WTC11 (cell line): ENCODE results near the gene ABR. TPM values are rescaled to one million over a fixed set of nuclear protein-coding genes. Genes with fewer than 3 reads are reported as not detected.
A peak's percentile ranks its signal among the peaks of the same experiment; 100 is the strongest.
"Not testable (repeated sequence)": the region's sequence is repeated elsewhere in the genome, so short reads cannot be mapped to it uniquely, and the experiment has no call there.

Experiments
- ATAC-seq: fragments of 200-7000 bp; cut with Tn5 transposase; 2 replicates; pipeline ENCODE4 v1.10.0; 2021; ENCODE audit warnings: mild to moderate bottlenecking, moderate library complexity
- CTCF ChIA-PET: fragments of 300-600 bp; sonication (Branson Sonifier 250); formaldehyde crosslinking; loops from one replicate; lab custom pipeline; 2021; ENCODE audit warnings: antibody characterized with exemption; lab: Charles Lee
- POLR2A ChIA-PET: fragments of 350-600 bp; sonication (Branson Sonifier 250); formaldehyde crosslinking; loops from one replicate; lab custom pipeline; 2021; ENCODE audit warnings: antibody characterized with exemption; lab: Charles Lee
- DNase-seq: peaks from one replicate; pipeline ENCODE4 v3.0.0; 2021; ENCODE audit warnings: low spot score
- H3K27ac Mint-ChIP-seq: 2 replicates; pipeline ENCODE4 v1.8.0; 2021; ENCODE audit warnings: mixed read lengths
- H3K27me3 Mint-ChIP-seq: 2 replicates; pipeline ENCODE4 v1.8.0; 2021; ENCODE audit warnings: low read depth, mild to moderate bottlenecking, moderate library complexity, mixed read lengths
- H3K36me3 Mint-ChIP-seq: 2 replicates; pipeline ENCODE4 v1.8.0; 2021; ENCODE audit warnings: mixed read lengths
- H3K4me1 Mint-ChIP-seq: 2 replicates; pipeline ENCODE4 v1.8.0; 2022; ENCODE audit warnings: mixed read lengths
- H3K4me3 Mint-ChIP-seq: 2 replicates; pipeline ENCODE4 v1.8.0; 2021; ENCODE audit warnings: mild to moderate bottlenecking, moderate library complexity, mixed read lengths
- H3K9me3 Mint-ChIP-seq: 2 replicates; pipeline ENCODE4 v1.8.0; 2021; ENCODE audit warnings: mixed read lengths
- ATF1 ChIP-seq: sonication (generic); formaldehyde crosslinking; IDR thresholded peaks from 2 replicates; pipeline ENCODE4 v1.8.1; 2023; ENCODE audit warnings: mild to moderate bottlenecking, moderate library complexity, missing genetic modification reagents
- CBFB ChIP-seq: sonication (generic); formaldehyde crosslinking; IDR thresholded peaks from 2 replicates; pipeline ENCODE4 v1.8.1; 2022; ENCODE audit warnings: mild to moderate bottlenecking, low read depth, missing genetic modification reagents
- EMX1 ChIP-seq: fragments of 250-450 bp; sonication (Bioruptor Pico); IDR thresholded peaks from 2 replicates; pipeline ENCODE4 v1.8.0; 2021; ENCODE audit warnings: mild to moderate bottlenecking
- KAT7 ChIP-seq: sonication (generic); formaldehyde crosslinking; IDR thresholded peaks from 2 replicates; pipeline ENCODE4 v1.8.1; 2023; ENCODE audit warnings: missing genetic modification reagents, mild to moderate bottlenecking, borderline replicate concordance
- NR1H2 ChIP-seq: sonication (generic); formaldehyde crosslinking; IDR thresholded peaks from 2 replicates; pipeline ENCODE4 v1.9.0; 2021; ENCODE audit warnings: mild to moderate bottlenecking, moderate library complexity, missing genetic modification reagents
- SMAD4 ChIP-seq: sonication (generic); formaldehyde crosslinking; IDR thresholded peaks from 2 replicates; pipeline ENCODE4 v1.8.0; 2022; ENCODE audit warnings: mild to moderate bottlenecking, missing genetic modification reagents
- SOX15 ChIP-seq: fragments of 250-450 bp; sonication (Bioruptor Pico); IDR thresholded peaks from 2 replicates; pipeline ENCODE4 v1.9.0; 2021; ENCODE audit warnings: mild to moderate bottlenecking
- TCF7 ChIP-seq: sonication (generic); formaldehyde crosslinking; IDR thresholded peaks from 2 replicates; pipeline ENCODE4 v1.8.0; 2022; ENCODE audit warnings: mild to moderate bottlenecking, low read depth, missing genetic modification reagents, moderate library complexity
- ZNF121 ChIP-seq: sonication (generic); formaldehyde crosslinking; IDR thresholded peaks from 2 replicates; pipeline ENCODE4 v1.8.0; 2023; ENCODE audit warnings: missing genetic modification reagents
- ZNF138 ChIP-seq: sonication (generic); formaldehyde crosslinking; conservative IDR thresholded peaks from 2 replicates; pipeline ENCODE4 v1.8.1; 2022; ENCODE audit warnings: mild to moderate bottlenecking, moderate library complexity, missing genetic modification reagents
- ZNF317 ChIP-seq: sonication (generic); formaldehyde crosslinking; IDR thresholded peaks from 2 replicates; pipeline ENCODE4 v1.8.1; 2023; ENCODE audit warnings: low read depth, mild to moderate bottlenecking, moderate library complexity, missing genetic modification reagents, borderline replicate concordance
- ZNF423 ChIP-seq: fragments of 250-450 bp; sonication (Bioruptor Pico); IDR thresholded peaks from 2 replicates; pipeline ENCODE4 v2.1.2; 2022; ENCODE audit warnings: mild to moderate bottlenecking, moderate library complexity
- total RNA-seq: library from RNA; stranded (reverse); gene quantifications from 3 replicates; pipeline ENCODE4 v1.2.3, GENCODE V29; 2021
- TF ChIP-seq, protein P1 (sequence below): sonication (generic); formaldehyde crosslinking; IDR thresholded peaks from 2 replicates; pipeline ENCODE4 v1.8.1; 2023; ENCODE audit warnings: mild to moderate bottlenecking, missing genetic modification reagents
- TF ChIP-seq, protein P2 (sequence below): sonication (generic); formaldehyde crosslinking; IDR thresholded peaks from 2 replicates; pipeline ENCODE4 v1.8.1; 2023; ENCODE audit warnings: mild to moderate bottlenecking, moderate library complexity, missing genetic modification reagents
- TF ChIP-seq, protein P3 (sequence below): sonication (generic); formaldehyde crosslinking; IDR thresholded peaks from 2 replicates; pipeline ENCODE4 v1.8.0; 2022; ENCODE audit warnings: mild to moderate bottlenecking, missing genetic modification reagents
- TF ChIP-seq, protein P4 (sequence below): sonication (generic); formaldehyde crosslinking; IDR thresholded peaks from 2 replicates; pipeline ENCODE4 v1.8.0; 2023; ENCODE audit warnings: missing genetic modification reagents, mild to moderate bottlenecking, borderline replicate concordance
- TF ChIP-seq, protein P5 (sequence below): sonication (generic); formaldehyde crosslinking; IDR thresholded peaks from 2 replicates; pipeline ENCODE4 v1.8.1; 2023; ENCODE audit warnings: mild to moderate bottlenecking, missing genetic modification reagents

ABR gene
- total RNA-seq, 1 experiment from 2014 or later, result 38.0 TPM

DNA sequence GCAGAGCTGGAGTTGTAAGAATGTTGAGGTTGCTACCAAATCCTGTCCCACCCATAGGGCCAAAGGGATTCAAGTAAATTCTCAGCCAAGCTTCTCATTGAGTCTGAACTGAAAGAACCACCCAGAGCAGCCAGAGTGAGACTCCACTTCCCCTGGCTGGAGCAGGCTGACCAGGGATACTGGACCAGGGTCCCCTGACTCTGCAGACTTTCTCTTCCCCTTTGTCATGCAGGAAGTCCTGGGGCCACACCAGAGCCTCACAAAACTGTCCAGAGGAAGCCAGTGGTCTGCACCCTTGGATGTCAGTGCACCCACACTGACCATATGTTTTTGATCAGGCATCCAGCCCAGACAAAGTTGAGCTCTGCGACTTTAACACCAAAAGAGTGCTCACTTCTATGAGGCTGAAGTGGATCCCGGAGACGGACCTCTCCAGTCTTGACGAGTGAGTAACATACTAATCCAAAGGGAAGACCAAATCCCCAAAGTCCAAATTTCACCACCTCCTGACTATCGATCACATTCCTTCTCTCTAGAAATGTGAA, 204.3 kb downstream of the ABR start (continued):
- TF ChIP-seq ZNF317 (CRISPR knock-in tag) (no peak), ATF1 (no peak), EMX1 (no peak)
- TF ChIP-seq, protein P1, sequence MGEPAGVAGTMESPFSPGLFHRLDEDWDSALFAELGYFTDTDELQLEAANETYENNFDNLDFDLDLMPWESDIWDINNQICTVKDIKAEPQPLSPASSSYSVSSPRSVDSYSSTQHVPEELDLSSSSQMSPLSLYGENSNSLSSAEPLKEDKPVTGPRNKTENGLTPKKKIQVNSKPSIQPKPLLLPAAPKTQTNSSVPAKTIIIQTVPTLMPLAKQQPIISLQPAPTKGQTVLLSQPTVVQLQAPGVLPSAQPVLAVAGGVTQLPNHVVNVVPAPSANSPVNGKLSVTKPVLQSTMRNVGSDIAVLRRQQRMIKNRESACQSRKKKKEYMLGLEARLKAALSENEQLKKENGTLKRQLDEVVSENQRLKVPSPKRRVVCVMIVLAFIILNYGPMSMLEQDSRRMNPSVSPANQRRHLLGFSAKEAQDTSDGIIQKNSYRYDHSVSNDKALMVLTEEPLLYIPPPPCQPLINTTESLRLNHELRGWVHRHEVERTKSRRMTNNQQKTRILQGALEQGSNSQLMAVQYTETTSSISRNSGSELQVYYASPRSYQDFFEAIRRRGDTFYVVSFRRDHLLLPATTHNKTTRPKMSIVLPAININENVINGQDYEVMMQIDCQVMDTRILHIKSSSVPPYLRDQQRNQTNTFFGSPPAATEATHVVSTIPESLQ (CRISPR knock-in tag), result no peak
- TF ChIP-seq, protein P2, sequence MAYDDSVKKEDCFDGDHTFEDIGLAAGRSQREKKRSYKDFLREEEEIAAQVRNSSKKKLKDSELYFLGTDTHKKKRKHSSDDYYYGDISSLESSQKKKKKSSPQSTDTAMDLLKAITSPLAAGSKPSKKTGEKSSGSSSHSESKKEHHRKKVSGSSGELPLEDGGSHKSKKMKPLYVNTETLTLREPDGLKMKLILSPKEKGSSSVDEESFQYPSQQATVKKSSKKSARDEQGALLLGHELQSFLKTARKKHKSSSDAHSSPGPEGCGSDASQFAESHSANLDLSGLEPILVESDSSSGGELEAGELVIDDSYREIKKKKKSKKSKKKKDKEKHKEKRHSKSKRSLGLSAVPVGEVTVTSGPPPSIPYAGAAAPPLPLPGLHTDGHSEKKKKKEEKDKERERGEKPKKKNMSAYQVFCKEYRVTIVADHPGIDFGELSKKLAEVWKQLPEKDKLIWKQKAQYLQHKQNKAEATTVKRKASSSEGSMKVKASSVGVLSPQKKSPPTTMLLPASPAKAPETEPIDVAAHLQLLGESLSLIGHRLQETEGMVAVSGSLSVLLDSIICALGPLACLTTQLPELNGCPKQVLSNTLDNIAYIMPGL, result no peak
- TF ChIP-seq, protein P3, sequence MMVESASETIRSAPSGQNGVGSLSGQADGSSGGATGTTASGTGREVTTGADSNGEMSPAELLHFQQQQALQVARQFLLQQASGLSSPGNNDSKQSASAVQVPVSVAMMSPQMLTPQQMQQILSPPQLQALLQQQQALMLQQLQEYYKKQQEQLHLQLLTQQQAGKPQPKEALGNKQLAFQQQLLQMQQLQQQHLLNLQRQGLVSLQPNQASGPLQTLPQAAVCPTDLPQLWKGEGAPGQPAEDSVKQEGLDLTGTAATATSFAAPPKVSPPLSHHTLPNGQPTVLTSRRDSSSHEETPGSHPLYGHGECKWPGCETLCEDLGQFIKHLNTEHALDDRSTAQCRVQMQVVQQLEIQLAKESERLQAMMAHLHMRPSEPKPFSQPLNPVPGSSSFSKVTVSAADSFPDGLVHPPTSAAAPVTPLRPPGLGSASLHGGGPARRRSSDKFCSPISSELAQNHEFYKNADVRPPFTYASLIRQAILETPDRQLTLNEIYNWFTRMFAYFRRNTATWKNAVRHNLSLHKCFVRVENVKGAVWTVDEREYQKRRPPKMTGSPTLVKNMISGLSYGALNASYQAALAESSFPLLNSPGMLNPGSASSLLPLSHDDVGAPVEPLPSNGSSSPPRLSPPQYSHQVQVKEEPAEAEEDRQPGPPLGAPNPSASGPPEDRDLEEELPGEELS (CRISPR knock-in tag), result no peak
- TF ChIP-seq, protein P4, sequence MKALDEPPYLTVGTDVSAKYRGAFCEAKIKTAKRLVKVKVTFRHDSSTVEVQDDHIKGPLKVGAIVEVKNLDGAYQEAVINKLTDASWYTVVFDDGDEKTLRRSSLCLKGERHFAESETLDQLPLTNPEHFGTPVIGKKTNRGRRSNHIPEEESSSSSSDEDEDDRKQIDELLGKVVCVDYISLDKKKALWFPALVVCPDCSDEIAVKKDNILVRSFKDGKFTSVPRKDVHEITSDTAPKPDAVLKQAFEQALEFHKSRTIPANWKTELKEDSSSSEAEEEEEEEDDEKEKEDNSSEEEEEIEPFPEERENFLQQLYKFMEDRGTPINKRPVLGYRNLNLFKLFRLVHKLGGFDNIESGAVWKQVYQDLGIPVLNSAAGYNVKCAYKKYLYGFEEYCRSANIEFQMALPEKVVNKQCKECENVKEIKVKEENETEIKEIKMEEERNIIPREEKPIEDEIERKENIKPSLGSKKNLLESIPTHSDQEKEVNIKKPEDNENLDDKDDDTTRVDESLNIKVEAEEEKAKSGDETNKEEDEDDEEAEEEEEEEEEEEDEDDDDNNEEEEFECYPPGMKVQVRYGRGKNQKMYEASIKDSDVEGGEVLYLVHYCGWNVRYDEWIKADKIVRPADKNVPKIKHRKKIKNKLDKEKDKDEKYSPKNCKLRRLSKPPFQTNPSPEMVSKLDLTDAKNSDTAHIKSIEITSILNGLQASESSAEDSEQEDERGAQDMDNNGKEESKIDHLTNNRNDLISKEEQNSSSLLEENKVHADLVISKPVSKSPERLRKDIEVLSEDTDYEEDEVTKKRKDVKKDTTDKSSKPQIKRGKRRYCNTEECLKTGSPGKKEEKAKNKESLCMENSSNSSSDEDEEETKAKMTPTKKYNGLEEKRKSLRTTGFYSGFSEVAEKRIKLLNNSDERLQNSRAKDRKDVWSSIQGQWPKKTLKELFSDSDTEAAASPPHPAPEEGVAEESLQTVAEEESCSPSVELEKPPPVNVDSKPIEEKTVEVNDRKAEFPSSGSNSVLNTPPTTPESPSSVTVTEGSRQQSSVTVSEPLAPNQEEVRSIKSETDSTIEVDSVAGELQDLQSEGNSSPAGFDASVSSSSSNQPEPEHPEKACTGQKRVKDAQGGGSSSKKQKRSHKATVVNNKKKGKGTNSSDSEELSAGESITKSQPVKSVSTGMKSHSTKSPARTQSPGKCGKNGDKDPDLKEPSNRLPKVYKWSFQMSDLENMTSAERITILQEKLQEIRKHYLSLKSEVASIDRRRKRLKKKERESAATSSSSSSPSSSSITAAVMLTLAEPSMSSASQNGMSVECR (CRISPR knock-in tag), result no peak

DNA sequence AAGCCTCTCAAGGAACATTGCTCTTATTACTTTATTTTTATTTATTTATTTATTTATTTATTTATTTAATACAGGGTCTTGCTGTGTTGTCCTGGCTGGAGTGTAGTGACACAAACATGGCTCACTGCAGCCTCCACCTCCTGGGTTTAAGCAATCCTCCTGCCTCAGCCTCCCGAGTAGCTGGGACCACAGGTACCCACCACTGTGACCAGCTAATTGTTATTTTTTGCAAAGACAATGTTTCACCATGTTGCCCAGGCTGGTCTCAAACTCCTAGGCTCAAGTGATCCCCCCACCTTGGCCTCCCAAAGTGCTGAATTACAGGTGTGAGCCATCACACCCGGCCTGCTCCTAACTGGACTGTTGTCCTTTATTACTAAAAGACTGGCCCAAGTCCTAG, 205.0 kb downstream of the ABR start:
- not testable (repeated sequence) for H3K4me3 Mint-ChIP-seq
- CTCF ChIA-PET, result interaction anchor here (0.6 to 1.7 kb wide), 3 partner anchors 24 to 180 kb away, joined by 3 to 7 read pairs (median 3); no protein-coding TSS in a partner anchor

DNA sequence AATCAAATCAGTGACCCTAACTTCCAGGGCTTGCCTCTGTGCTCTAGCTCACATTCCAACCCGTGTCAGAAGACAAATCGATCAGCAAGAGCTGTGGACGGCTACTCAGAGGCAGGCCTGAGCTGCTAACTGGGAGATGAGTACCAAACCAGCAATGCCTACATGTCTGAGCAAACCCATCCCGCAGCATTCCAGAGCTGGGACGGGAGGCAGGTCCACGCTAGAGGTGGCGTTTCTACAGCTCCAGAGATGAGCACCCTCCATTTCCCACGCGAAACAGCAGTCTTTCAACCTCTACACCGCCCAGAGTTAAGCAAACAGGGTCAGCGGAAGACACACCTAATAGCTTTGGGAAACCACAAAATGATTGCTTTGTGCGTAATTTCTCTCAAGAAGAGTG, 206.7 kb downstream of the ABR start:
- peak; percentile 46 for DNase-seq
- Mint-ChIP-seq H3K27ac (peak overlapping the region; percentile 95), H3K4me1 (peaks cover 84% of the 10 kb centered on the region), H3K27me3 (no peaks in the 10 kb centered on the region), H3K9me3 (peaks cover 4% of the 10 kb centered on the region), H3K36me3 (peaks cover 9% of the 10 kb centered on the region), H3K4me3 (no peak overlapping the region)
- ATAC-seq, result peak; percentile 66
- ChIA-PET POLR2A (interaction anchor here (0.6 to 1.3 kb wide), 5 partner anchors 21 to 1140 kb away, joined by 3 to 9 read pairs (median 5); no protein-coding TSS in a partner anchor), CTCF (interaction anchor here (0.6 to 2.1 kb wide), 12 partner anchors 8 to 664 kb away, joined by 3 to 11 read pairs (median 4); partner anchors contain the start of gene TIMM22)
- no peak for TF ChIP-seq NR1H2 (CRISPR knock-in tag)
- no peak for TF ChIP-seq TCF7 (CRISPR knock-in tag)
- no peak for TF ChIP-seq ZNF121 (CRISPR knock-in tag)
- TF ChIP-seq, protein P5, sequence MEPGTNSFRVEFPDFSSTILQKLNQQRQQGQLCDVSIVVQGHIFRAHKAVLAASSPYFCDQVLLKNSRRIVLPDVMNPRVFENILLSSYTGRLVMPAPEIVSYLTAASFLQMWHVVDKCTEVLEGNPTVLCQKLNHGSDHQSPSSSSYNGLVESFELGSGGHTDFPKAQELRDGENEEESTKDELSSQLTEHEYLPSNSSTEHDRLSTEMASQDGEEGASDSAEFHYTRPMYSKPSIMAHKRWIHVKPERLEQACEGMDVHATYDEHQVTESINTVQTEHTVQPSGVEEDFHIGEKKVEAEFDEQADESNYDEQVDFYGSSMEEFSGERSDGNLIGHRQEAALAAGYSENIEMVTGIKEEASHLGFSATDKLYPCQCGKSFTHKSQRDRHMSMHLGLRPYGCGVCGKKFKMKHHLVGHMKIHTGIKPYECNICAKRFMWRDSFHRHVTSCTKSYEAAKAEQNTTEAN (CRISPR knock-in tag), result no peak
- no peak for TF ChIP-seq KAT7 (CRISPR knock-in tag)
- no peak for TF ChIP-seq ZNF138 (CRISPR knock-in tag)
- TF ChIP-seq ZNF423, result no peak
- no peak for TF ChIP-seq SOX15 (CRISPR knock-in tag)
- TF ChIP-seq SMAD4, result no peak
- TF ChIP-seq CBFB (CRISPR knock-in tag), result no peak

More for the DNA sequence above, 205.0 kb downstream of the ABR start:
- H3K27ac Mint-ChIP-seq, H3K36me3 Mint-ChIP-seq, POLR2A ChIA-PET, H3K9me3 Mint-ChIP-seq, ATAC-seq, H3K27me3 Mint-ChIP-seq, DNase-seq: not testable (repeated sequence)
- H3K4me1 Mint-ChIP-seq, result peaks cover 69% of the 10 kb centered on the region
